HG03460 (cell line): ENCODE data around the gene TBC1D8.

Source experiments
- ATAC-seq: cut with Tn5 transposase; IDR thresholded peaks from one replicate; pipeline ENCODE4 v1.9.1; 2021; ENCODE audit not compliant: unreplicated experiment

The TBC1D8 gene

GRCh38 chr2:101139495-101139894, 11.7 kb downstream of the TBC1D8 start:
- no peak for ATAC-seq

DNA sequence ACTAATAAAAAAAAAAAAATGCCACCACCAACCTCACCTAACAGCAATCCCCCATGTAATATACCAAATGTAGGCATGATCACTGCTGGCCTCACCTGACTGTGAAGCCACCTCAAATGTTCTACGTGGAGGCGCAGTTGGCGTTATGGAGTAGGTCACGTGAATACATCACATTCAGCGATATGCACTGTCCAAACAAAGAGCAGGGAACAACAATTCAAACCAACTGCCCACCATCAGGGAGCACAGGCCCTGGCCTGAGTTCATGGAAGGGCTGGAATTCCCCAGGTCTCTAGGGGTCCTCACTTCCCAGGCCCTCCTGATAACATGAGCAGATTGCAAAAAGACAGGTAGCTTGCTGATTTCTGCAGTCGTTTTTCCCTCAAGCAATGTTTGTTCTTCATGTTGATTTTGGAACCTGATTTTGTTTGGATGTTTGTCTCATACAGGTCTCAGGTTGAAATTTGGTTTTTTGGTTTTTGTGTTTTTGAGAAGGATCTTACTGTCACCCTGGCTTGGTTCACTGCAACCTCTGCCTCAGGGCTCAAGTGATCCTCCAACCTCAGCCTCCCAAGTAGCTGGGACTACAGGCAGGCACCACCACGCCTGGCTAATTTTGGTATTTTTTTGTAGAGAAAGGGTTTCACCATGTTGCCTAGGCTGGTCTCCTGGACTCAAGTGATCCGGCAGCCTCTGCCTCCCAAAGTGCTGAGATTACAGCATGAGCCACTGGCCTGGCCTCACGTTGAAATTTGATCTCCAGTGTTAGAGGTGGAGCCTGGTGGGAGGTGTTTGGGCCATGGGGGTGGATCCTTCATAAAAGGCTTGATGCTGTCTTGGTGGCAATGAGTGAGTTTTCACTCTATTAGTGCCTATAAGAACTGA, 15.5 kb downstream of the TBC1D8 start:
- ATAC-seq, result no peak

- no peak for ATAC-seq
Measured at GRCh38 chr2:101133492-101134100, 17.6 kb downstream of the TBC1D8 start.

GRCh38 chr2:101132202-101132601, 19.0 kb downstream of the TBC1D8 start:
- no peak for ATAC-seq

GRCh38 chr2:101130081-101130480, 21.1 kb downstream of the TBC1D8 start:
- no peak for ATAC-seq

DNA sequence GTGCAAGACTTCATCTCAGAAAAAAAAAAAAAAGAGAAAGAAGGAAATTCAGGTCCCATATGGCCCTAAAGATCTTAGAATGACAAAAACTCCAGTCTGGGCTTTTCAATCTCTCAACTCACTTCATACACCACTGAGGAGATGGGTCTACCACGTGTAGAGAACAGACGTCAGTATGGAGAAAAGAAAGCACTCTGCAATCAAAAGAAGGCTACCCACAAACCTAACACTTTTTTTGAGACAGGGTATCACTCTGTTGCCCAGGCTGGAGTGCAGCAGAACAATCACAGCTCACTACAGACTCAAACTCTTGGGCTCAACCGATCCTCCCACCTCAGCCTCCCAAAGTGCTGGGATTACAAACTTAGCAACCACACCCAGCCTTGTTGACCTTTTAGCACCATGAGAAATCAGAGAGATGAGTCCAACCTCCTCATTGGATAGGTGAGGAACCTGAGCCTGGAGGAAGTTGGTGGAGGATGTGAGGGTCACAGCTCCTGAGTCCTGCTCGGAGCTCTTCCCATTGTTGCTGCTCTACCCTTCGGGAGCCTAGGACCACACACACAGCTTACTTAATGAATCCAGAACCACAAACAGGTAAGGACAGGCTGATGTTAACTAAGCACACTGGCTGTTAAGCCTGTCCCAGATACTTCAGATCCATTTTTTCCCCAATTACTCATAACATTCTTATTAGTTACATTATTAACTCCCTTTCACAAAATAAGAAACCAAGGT, 23.7 kb downstream of the TBC1D8 start:
- no peak for ATAC-seq

- ATAC-seq, result no peak
Measured at GRCh38 chr2:101125808-101126207, 25.4 kb downstream of the TBC1D8 start.

DNA sequence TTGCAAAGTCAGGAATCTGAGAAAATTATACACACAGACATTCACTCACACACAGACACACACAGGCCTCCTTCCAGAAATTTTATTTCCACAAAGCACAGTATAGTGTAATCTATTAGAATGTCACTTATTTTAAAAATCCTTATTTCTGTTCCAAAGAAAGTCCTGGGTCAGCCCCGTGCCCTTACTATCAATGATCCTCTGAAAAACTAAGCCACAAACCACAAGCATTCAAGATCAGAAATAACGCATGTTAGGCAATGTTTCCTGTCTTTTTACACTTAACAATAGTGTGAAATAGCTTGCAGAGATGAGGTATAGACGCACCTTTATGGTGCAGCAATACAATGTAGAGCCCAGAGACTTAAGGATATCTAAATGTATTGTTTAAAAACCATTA, 25.8 kb downstream of the TBC1D8 start:
- ATAC-seq, result no peak

- ATAC-seq, result no peak
Measured at GRCh38 chr2:101124643-101125366, 26.4 kb downstream of the TBC1D8 start.

DNA sequence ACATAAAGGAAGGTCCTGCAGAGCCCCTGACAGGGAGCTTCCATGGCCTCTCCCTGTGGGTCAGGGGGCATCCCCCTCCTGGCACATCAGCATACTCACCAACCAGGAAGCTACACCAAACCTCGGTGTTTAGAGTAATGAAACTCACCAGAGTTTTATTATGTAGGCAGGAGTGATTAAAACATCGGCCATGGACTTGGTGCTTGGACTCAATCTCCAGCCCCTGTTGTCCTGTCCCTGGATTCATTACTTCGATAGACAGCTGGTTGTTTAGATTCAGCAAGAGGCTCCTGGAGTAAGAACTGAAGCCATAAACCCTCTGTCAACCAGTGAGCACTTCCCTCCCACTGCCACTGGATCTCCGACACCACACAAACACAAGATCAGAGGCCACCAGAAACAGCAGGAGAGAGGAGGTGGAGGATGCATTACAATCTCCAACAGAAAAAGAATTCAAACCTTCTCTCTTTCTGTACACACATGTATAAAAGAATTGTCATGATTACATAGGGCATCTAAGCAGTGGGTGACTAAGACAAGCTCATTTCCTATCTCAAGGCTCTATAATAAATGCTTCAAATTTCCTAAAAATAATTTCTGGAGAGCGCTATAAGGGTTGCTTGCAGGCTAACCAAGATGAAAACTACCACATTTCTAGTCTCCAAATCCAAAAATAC, 27.2 kb downstream of the TBC1D8 start:
- ATAC-seq, result no peak

- no peak for ATAC-seq
Measured at GRCh38 chr2:101121174-101121573, 30.0 kb downstream of the TBC1D8 start.

DNA sequence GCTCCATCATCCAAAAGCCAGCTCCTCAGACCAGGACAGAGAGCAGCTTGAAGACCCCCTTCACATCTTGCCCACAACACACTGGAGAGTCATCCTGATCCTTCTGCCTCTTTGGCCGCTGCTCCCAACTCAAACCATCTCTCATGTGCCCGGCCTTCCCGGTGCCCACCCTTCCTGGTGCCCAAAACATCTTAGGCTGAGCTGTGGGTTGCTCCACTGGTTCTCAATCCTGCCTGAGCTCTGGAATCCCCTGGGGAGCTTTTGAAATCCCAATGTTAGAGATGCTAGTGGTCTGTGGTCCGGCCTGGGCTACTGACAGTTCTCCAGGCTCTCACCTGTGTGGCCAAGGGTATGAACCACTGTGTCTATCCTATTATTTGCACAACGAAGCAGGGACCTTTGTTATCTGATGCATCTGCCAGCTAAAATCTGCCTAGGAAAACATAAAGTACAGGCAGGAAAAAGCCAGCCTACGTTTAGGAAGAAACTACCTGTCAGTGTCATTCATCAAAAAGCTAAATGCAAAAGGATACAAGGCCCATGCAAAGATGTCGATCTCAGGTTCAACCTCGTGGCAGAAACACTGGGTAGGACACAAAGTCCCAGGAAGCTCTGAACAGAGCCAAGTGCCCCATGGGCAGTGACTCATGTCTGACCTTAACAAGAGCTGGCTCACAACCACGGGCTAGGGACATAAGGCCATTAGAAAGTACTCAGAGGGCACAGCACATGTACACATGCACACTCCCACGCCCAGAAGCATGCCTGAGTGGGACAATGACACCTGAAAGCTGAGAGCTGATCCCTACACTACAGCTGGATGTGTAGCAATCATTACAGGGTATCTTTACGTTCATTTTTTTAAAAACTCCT, 30.8 kb downstream of the TBC1D8 start:
- no peak for ATAC-seq

- no peak for ATAC-seq
Measured at GRCh38 chr2:101119431-101119830, 31.8 kb downstream of the TBC1D8 start.

- no peak for ATAC-seq
Measured at GRCh38 chr2:101116841-101117552, 34.2 kb downstream of the TBC1D8 start.

GRCh38 chr2:101116348-101116747, 34.8 kb downstream of the TBC1D8 start:
- ATAC-seq, result no peak

DNA sequence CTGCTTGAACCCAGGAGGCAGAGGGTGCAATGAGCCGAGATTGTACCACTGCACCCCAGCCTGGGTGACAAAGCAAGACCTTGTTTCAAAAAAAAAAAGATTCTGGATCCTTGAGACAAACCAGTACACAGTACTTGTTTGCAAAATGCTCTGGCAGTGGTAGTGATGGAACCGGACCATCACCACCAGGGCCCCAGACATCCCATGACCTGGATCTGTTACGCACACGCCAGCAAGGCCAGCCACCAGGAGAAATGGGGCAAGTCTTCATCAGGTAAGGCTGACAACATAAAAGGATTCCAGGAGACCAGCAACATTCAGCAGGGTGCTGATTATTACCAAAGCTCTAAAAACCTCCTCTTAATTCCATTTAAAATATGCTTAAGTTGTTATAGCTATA, 35.5 kb downstream of the TBC1D8 start:
- no peak for ATAC-seq

DNA sequence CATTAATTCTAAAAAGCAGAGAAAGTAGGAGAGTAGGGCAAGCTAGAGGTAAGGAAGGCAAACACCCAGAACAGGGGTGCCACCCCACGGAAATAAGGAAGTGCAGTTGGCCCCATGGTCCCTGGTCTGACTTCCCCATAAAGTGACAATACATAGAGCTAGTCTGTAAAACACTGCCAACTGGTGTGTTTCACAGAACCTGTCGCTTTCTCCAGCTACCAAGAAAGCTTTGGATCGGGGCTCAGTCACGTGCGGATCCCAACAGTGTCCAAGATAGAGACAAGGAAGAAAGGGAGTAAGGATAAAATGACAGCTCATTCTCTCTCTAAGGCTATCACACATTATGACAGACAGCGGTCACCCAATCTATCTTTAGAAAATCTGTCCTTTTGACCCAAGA, 36.4 kb downstream of the TBC1D8 start:
- ATAC-seq, result no peak

GRCh38 chr2:101114268-101114783, 36.9 kb downstream of the TBC1D8 start:
- ATAC-seq, result no peak
